H1 (cell line): Measurements from ENCODE around the gene TFAP2D. TPM values are rescaled to one million over a fixed set of nuclear protein-coding genes. Genes with fewer than 3 reads are reported as not detected.

Source experiments
- CTCF ChIA-PET: fragments of 300-600 bp; sonication (Branson Sonifier 250); formaldehyde crosslinking; loops from one replicate; lab custom pipeline; 2021; ENCODE audit not compliant: partially characterized antibody; lab: Charles Lee
- POLR2A ChIA-PET: fragments of 300-600 bp; sonication (Branson Sonifier 250); formaldehyde crosslinking; loops from one replicate; lab custom pipeline; 2021; ENCODE audit warnings: inconsistent platforms; ENCODE audit not compliant: partially characterized antibody; lab: Charles Lee
- DNase-seq, 2 experiments: peaks; one replicate each; pipeline versions ENCODE4 v3.0.0 to v3.0.0-alpha.2; 2010 to 2022; ENCODE audit warnings: low spot score in 2 of 2, low read depth in 1 of 2, mixed read lengths in 1 of 2
- FAIRE-seq: peaks from 2 replicates; lab custom pipeline; 2011; peaks lifted over from hg19 to GRCh38; lab: Jason Lieb, UNC
- H2AFZ ChIP-seq: 2 replicates; pipeline ENCODE4 v1.8.1; 2012; ENCODE audit warnings: low read length, inconsistent platforms
- H2AK5ac ChIP-seq: 2 replicates; pipeline ENCODE4 v1.6.1; 2013; ENCODE audit warnings: low read depth, low read length
- H2BK120ac ChIP-seq: replicated peaks from 2 replicates; pipeline ENCODE3; 2013; ENCODE audit warnings: low read depth, low read length, inconsistent platforms
- H2BK12ac ChIP-seq: 2 replicates; pipeline ENCODE4 v1.6.1; 2013; ENCODE audit warnings: low read depth, low read length
- H2BK15ac ChIP-seq: 2 replicates; pipeline ENCODE4 v1.6.1; 2013; ENCODE audit warnings: low read length
- H2BK20ac ChIP-seq: 2 replicates; pipeline ENCODE4 v1.6.1; 2013; ENCODE audit warnings: low read length
- H2BK5ac ChIP-seq: 2 replicates; pipeline ENCODE4 v1.6.1; 2013; ENCODE audit warnings: low read depth, low read length
- H3K14ac ChIP-seq: 2 replicates; pipeline ENCODE4 v1.6.1; 2013; ENCODE audit warnings: inconsistent platforms; ENCODE audit not compliant: insufficient read length
- H3K18ac ChIP-seq: 2 replicates; pipeline ENCODE4 v1.6.1; 2013; ENCODE audit warnings: low read length; ENCODE audit errors: extremely low read depth
- H3K23ac ChIP-seq: 2 replicates; pipeline ENCODE4 v1.6.1; 2013; ENCODE audit warnings: inconsistent platforms; ENCODE audit not compliant: insufficient read length
- H3K23me2 ChIP-seq: 2 replicates; pipeline ENCODE4 v1.6.1; 2013; ENCODE audit warnings: low read depth, low read length
- H3K27ac ChIP-seq: 2 replicates; pipeline ENCODE4 v1.6.1; 2011; ENCODE audit warnings: low read depth, low read length, inconsistent platforms
- H3K27me3 ChIP-seq, 4 experiments: replicated peaks in 1 of 4; 1 replicate in 1 of 4; 2 replicates in 3 of 4; pipeline versions ENCODE4 v1.6.1 to v1.8.1; 2011 to 2013; ENCODE audit warnings: low read length in 3 of 4, mild to moderate bottlenecking in 3 of 4, inconsistent platforms in 2 of 4, mixed read lengths in 2 of 4, moderate library complexity in 1 of 4; ENCODE audit not compliant: control insufficient read depth in 3 of 4, insufficient read depth in 3 of 4; ENCODE audit errors: extremely low read depth in 1 of 4
- H3K36me3 ChIP-seq, 4 experiments: 2 replicates each; pipeline versions ENCODE4 v1.6.1 to v1.8.1; 2011 to 2013; ENCODE audit warnings: mild to moderate bottlenecking in 4 of 4, low read length in 3 of 4, moderate library complexity in 2 of 4, control low read depth in 1 of 4, inconsistent platforms in 1 of 4; ENCODE audit not compliant: insufficient read depth in 4 of 4, control insufficient read depth in 2 of 4
- H3K4ac ChIP-seq: replicated peaks from 2 replicates; pipeline ENCODE3; 2013; ENCODE audit warnings: low read length, low read depth, mixed read lengths, inconsistent platforms; ENCODE audit not compliant: insufficient read length
- H3K4me1 ChIP-seq, 4 experiments: replicated peaks in 1 of 4; 1 replicate in 1 of 4; 2 replicates in 3 of 4; pipeline versions ENCODE4 v1.6.1 to v1.8.1; 2011 to 2013; ENCODE audit warnings: low read length in 3 of 4, inconsistent platforms in 2 of 4, mixed read lengths in 1 of 4; ENCODE audit not compliant: insufficient read depth in 4 of 4, control insufficient read depth in 3 of 4
- H3K4me2 ChIP-seq, 2 experiments: 2 replicates each; pipeline versions ENCODE4 v1.6.1 to v1.8.1; 2011 to 2013; ENCODE audit warnings: low read depth in 2 of 2, low read length in 2 of 2, control low read depth in 1 of 2, inconsistent platforms in 1 of 2, mild to moderate bottlenecking in 1 of 2; ENCODE audit not compliant: insufficient read depth in 1 of 2
- H3K4me3 ChIP-seq, 4 experiments: fragments of 200-600, 300-600 bp in 1 of 4; sonication (generic), shearing (Covaris generic), sonication (Bioruptor Twin) in 1 of 4; 2 replicates each; pipeline versions ENCODE4 v1.5.1 to v1.8.1; 2011 to 2016; ENCODE audit warnings: low read length in 4 of 4, low read depth in 3 of 4, control low read depth in 2 of 4, inconsistent platforms in 2 of 4, mild to moderate bottlenecking in 2 of 4, mixed read lengths in 1 of 4, moderate library complexity in 1 of 4; ENCODE audit not compliant: insufficient read depth in 2 of 4; ENCODE audit errors: extremely low read depth in 1 of 4
- H3K56ac ChIP-seq: replicated peaks from 2 replicates; pipeline ENCODE3; 2013; ENCODE audit warnings: low read depth, mild to moderate bottlenecking, mixed read lengths, low read length, inconsistent platforms; ENCODE audit not compliant: insufficient read length
- H3K79me1 ChIP-seq: 2 replicates; pipeline ENCODE4 v1.6.1; 2013; ENCODE audit warnings: low read depth, low read length, control low read depth
- H3K79me2 ChIP-seq, 2 experiments: 2 replicates each; pipeline versions ENCODE4 v1.6.1 to v1.8.1; 2012 to 2013; ENCODE audit warnings: low read length in 2 of 2, mild to moderate bottlenecking in 2 of 2, inconsistent platforms in 1 of 2; ENCODE audit not compliant: insufficient read depth in 2 of 2, control insufficient read depth in 1 of 2
- H3K9ac ChIP-seq, 4 experiments: replicated peaks in 1 of 4; 1 replicate in 1 of 4; 2 replicates in 3 of 4; pipeline versions ENCODE4 v1.6.1 to v1.8.1; 2011 to 2013; ENCODE audit warnings: low read depth in 3 of 4, low read length in 3 of 4, control low read depth in 2 of 4, mild to moderate bottlenecking in 2 of 4, moderate library complexity in 2 of 4, inconsistent platforms in 1 of 4; ENCODE audit errors: extremely low read depth in 1 of 4
- H3K9me3 ChIP-seq, 2 experiments: 2 replicates each; pipeline versions ENCODE4 v1.6.1 to v1.8.1; 2012 to 2013; ENCODE audit warnings: mild to moderate bottlenecking in 2 of 2, moderate library complexity in 2 of 2, control low read depth in 1 of 2, inconsistent platforms in 1 of 2, low read depth in 1 of 2, low read length in 1 of 2, mixed read lengths in 1 of 2; ENCODE audit not compliant: insufficient read depth in 2 of 2
- H4K20me1 ChIP-seq, 2 experiments: replicated peaks in 1 of 2; 2 replicates each; pipeline versions ENCODE3 to v1.8.1; 2011 to 2013; ENCODE audit warnings: inconsistent platforms in 2 of 2, low read length in 2 of 2, mild to moderate bottlenecking in 1 of 2; ENCODE audit not compliant: insufficient read depth in 2 of 2, control insufficient read depth in 1 of 2
- H4K5ac ChIP-seq: 2 replicates; pipeline ENCODE4 v1.6.1; 2013; ENCODE audit warnings: low read length, low read depth, mixed read lengths, inconsistent platforms; ENCODE audit not compliant: insufficient read length
- H4K8ac ChIP-seq: 2 replicates; pipeline ENCODE4 v1.8.0; 2013; ENCODE audit warnings: mild to moderate bottlenecking, moderate library complexity, low read length, inconsistent platforms; ENCODE audit not compliant: insufficient read depth; ENCODE audit errors: extremely low read depth
- H4K91ac ChIP-seq: replicated peaks from 2 replicates; pipeline ENCODE3; 2013; ENCODE audit warnings: low read length, mixed read lengths, inconsistent platforms; ENCODE audit not compliant: insufficient read length
- CBX8 ChIP-seq: fragments of 300-800, 300-1000 bp; sonication (generic); IDR thresholded peaks from 2 replicates; pipeline ENCODE4 v1.7.1; 2016; ENCODE audit warnings: low read depth, low read length, borderline replicate concordance
- WGBS, 2 experiments: shearing (Covaris generic) in 1 of 2; methylation state at CpG; one replicate each; pipeline versions ENCODE4 v1.1.6 to v1.1.7; 2013 to 2015; ENCODE audit warnings: low lambda C conversion rate in 2 of 2, mixed read lengths in 2 of 2, inconsistent platforms in 1 of 2, low coverage in 1 of 2, missing lambda C conversion rate in 1 of 2; ENCODE audit not compliant: insufficient replicate concordance in 2 of 2, insufficient coverage in 1 of 2, insufficient read length in 1 of 2; ENCODE audit errors: extremely low coverage in 1 of 2, missing lambda C conversion rate in 1 of 2; 5-methylcytosine and 5-hydroxymethylcytosine counted together
- polyA plus RNA-seq, 7 experiments: library from polyadenylated mRNA; depleted of rRNA in 3 of 7; stranded (reverse) in 5 of 7; unstranded in 2 of 7; fragments of >200 nt in 5 of 7; fragments of 200-250 nt in 2 of 7; gene quantifications; 1 replicate in 5 of 7; 2 replicates in 1 of 7; 4 replicates in 1 of 7; pipeline versions ENCODE4 v1.2.1 to v1.2.3, GENCODE V29; 2011 to 2013; ENCODE audit warnings: missing spikeins in 2 of 7, mixed read lengths in 2 of 7
- total RNA-seq: library from RNA; stranded (reverse); fragmentation: NEBNext Ultra II Directional; extraction: Animal tissue kit (Norgen Biotek cat#: 25700); gene quantifications from 2 replicates; pipeline ENCODE4 v1.2.1, GENCODE V29; 2021

The TFAP2D gene
- total and polyA plus RNA-seq, 2 of the 8 experiments (the other 6 are each of a cell fraction or from before 2014, with no cell fraction given), result not detected

- Histone ChIP-seq H3K4ac (no peak overlapping the region), H3K79me1 (no peaks in the 10 kb centered on the region), H4K20me1 (peaks cover 14 to 15% of the 10 kb centered on the region in 2 experiments), H3K9ac (no peak overlapping the region), H2BK20ac (no peak overlapping the region), H2AFZ (no peak overlapping the region), H3K27me3 (peaks cover 81 to 100% (median 95%) of the 10 kb centered on the region in 4 experiments), H3K56ac (no peak overlapping the region), H3K4me2 (peak overlapping the region; percentile 85 to 89), H3K36me3 (no peaks in the 10 kb centered on the region), H3K79me2 (no peaks in the 10 kb centered on the region), H4K8ac (no peak overlapping the region), H3K4me3 (peak overlapping the region; percentile 21 to 57 (median 42); a peak in 7 of 8 replicates), H2AK5ac (peak overlapping the region; percentile 84; the same call in 1 of the 2 replicates), H4K5ac (no peak overlapping the region), H3K9me3 (no peaks in the 10 kb centered on the region), H2BK15ac (no peak overlapping the region), H3K14ac (no peak overlapping the region), H4K91ac (no peak overlapping the region), H3K23ac (no peak overlapping the region), H3K18ac (peak overlapping the region; percentile 29; the same call in 1 of the 2 replicates), H3K27ac (no peak overlapping the region), H2BK120ac (no peak overlapping the region), H2BK12ac (peak overlapping the region; percentile 85), H3K23me2 (peaks cover 11% of the 10 kb centered on the region; the same call in 1 of the 2 replicates), H3K4me1 (peaks cover 5 to 15% (median 11%) of the 10 kb centered on the region in 4 experiments; a peak in 6 of 7 replicates), H2BK5ac (peak overlapping the region; percentile 26; the same call in 1 of the 2 replicates)
- no peak for FAIRE-seq
- DNase-seq, result peak in 1 of 2 experiments; percentile 82
- POLR2A ChIA-PET, result interaction anchor here (0.7 to 1.3 kb wide), 5 partner anchors 9 to 128 kb away, joined by 3 to 5 read pairs (median 3); no protein-coding TSS in a partner anchor
- CTCF ChIA-PET, result interaction anchor here (0.6 to 2.2 kb wide), 4 partner anchors 8 to 106 kb away, joined by 3 to 10 read pairs (median 4); no protein-coding TSS in a partner anchor
- 1% methylated on average over 49 of the region's 51 CpGs; no CpG with 5 or more reads in 1 of the 2 experiments for WGBS, 2 experiments
- TF ChIP-seq CBX8, result peak; percentile 52; the same call in 1 of the 2 replicates
These were observed 1.4 kb downstream of the TFAP2D start for GRCh38 chr6:50714487-50715379.
